Neural progenitor cell (in vitro differentiated cells): ENCODE measurements around the gene CREG1. TPM values are rescaled to one million over a fixed set of nuclear protein-coding genes. Genes with fewer than 3 reads are reported as not detected.
A peak's percentile ranks its signal among the peaks of the same experiment; 100 is the strongest.

Source experiments
- DNase-seq: peaks from one replicate; pipeline ENCODE4 v3.0.0-alpha.2; 2016; ENCODE audit warnings: low spot score
- H2AFZ ChIP-seq: fragments of 200-600 bp; sonication (generic); replicated peaks from 2 replicates; pipeline ENCODE4 v1.6.1; 2016; ENCODE audit warnings: antibody characterized with exemption
- H3F3A ChIP-seq: fragments of 200-600 bp; sonication (generic); 2 replicates; pipeline ENCODE4 v1.6.1; 2016; ENCODE audit warnings: antibody characterized with exemption, low read depth
- H3K27ac ChIP-seq: fragments of 200-600 bp; sonication (generic); 2 replicates; pipeline ENCODE4 v1.5.1; 2016; ENCODE audit warnings: mild to moderate bottlenecking
- H3K27me3 ChIP-seq: fragments of 200-600 bp; sonication (generic); 2 replicates; pipeline ENCODE4 v1.6.1; 2016; ENCODE audit warnings: mild to moderate bottlenecking, moderate library complexity
- H3K36me3 ChIP-seq: fragments of 200-600 bp; sonication (generic); 2 replicates; pipeline ENCODE4 v1.5.1; 2016
- H3K4me1 ChIP-seq: fragments of 200-600 bp; sonication (generic); 2 replicates; pipeline ENCODE4 v1.6.1; 2016; ENCODE audit warnings: mixed run types
- H3K4me2 ChIP-seq: fragments of 200-600 bp; sonication (generic); 2 replicates; pipeline ENCODE4 v1.6.1; 2016
- H3K4me3 ChIP-seq: fragments of 200-600 bp; sonication (generic); 2 replicates; pipeline ENCODE4 v1.5.1; 2016
- H3K79me2 ChIP-seq: fragments of 200-600 bp; sonication (generic); 2 replicates; pipeline ENCODE4 v1.6.1; 2016; ENCODE audit warnings: low read depth
- H3K9ac ChIP-seq: fragments of 200-600 bp; sonication (generic); 2 replicates; pipeline ENCODE4 v1.6.1; 2016
- H3K9me3 ChIP-seq: fragments of 200-600 bp; sonication (generic); 2 replicates; pipeline ENCODE4 v1.5.1; 2016; ENCODE audit warnings: low read depth
- H4K20me1 ChIP-seq: fragments of 200-600 bp; sonication (generic); 2 replicates; pipeline ENCODE4 v1.6.1; 2016; ENCODE audit warnings: low read depth
- H3K27ac Mint-ChIP-seq: 3 replicates; pipeline ENCODE4 v1.8.0; 2021; ENCODE audit warnings: mixed read lengths
- H3K27me3 Mint-ChIP-seq: 2 replicates; pipeline ENCODE4 v1.8.0; 2022; ENCODE audit warnings: low read depth, mild to moderate bottlenecking, inconsistent platforms, moderate library complexity, mixed read lengths; ENCODE audit not compliant: insufficient read depth
- H3K36me3 Mint-ChIP-seq: 3 replicates; pipeline ENCODE4 v1.8.0; 2021; ENCODE audit warnings: mixed read lengths
- H3K4me1 Mint-ChIP-seq: 3 replicates; pipeline ENCODE4 v1.8.0; 2021; ENCODE audit warnings: mixed read lengths
- H3K4me3 Mint-ChIP-seq: 3 replicates; pipeline ENCODE4 v1.8.0; 2021; ENCODE audit warnings: mild to moderate bottlenecking, moderate library complexity, mixed read lengths
- H3K9me3 Mint-ChIP-seq: 3 replicates; pipeline ENCODE4 v1.8.0; 2020; ENCODE audit warnings: mixed read lengths
- CTCF ChIP-seq: fragments of 200-600 bp; sonication (generic); IDR thresholded peaks from 2 replicates; pipeline ENCODE4 v1.5.1; 2017; ENCODE audit warnings: antibody characterized with exemption, mild to moderate bottlenecking
- EZH2 ChIP-seq: fragments of 200-600 bp; sonication (generic); IDR thresholded peaks from 2 replicates; pipeline ENCODE4 v1.6.1; 2017; ENCODE audit warnings: antibody characterized with exemption, mild to moderate bottlenecking, moderate library complexity
- EZH2phosphoT487 ChIP-seq: fragments of 200-600 bp; sonication (generic); IDR thresholded peaks from 2 replicates; pipeline ENCODE4 v1.6.1; 2017; ENCODE audit warnings: antibody characterized with exemption
- total RNA-seq: library from RNA; depleted of rRNA; stranded (reverse); fragments of >200 nt; gene quantifications from 2 replicates; pipeline ENCODE4 v1.2.3, GENCODE V29; 2015; ENCODE audit warnings: low replicate concordance

CREG1 gene
- total RNA-seq, 1 donor from 2014 or later = 55.6 TPM

GRCh38 chr1:167501515-167502191 lies 51.9 kb downstream of the CREG1 start:
- H3K27ac Mint-ChIP-seq = no peak overlapping the region

GRCh38 chr1:167500283-167500860 lies 53.2 kb downstream of the CREG1 start:
- Histone ChIP-seq H3K27ac (no peak overlapping the region), H3K4me2 (no peak overlapping the region), H3K4me1 (peaks cover 36% of the 10 kb centered on the region), H3K9me3 (no peaks in the 10 kb centered on the region), H3K9ac (no peak overlapping the region), H3K36me3 (no peaks in the 10 kb centered on the region), H3K4me3 (no peak overlapping the region), H4K20me1 (no peaks in the 10 kb centered on the region), H3K79me2 (no peaks in the 10 kb centered on the region), H3F3A (peaks cover 20% of the 10 kb centered on the region), H2AFZ (no peak overlapping the region), H3K27me3 (no peaks in the 10 kb centered on the region)
- TF ChIP-seq EZH2 (no peak), CTCF (no peak), EZH2phosphoT487 (no peak)
- H3K9me3 Mint-ChIP-seq = no peaks in the 10 kb centered on the region
- H3K27me3 Mint-ChIP-seq = peaks cover 8% of the 10 kb centered on the region
- no peak for DNase-seq
- no peak overlapping the region for H3K4me3 Mint-ChIP-seq
- no peaks in the 10 kb centered on the region for H3K36me3 Mint-ChIP-seq
- H3K4me1 Mint-ChIP-seq = peaks cover 70% of the 10 kb centered on the region
- no peak overlapping the region for H3K27ac Mint-ChIP-seq

More at GRCh38 chr1:167501515-167502191, 51.9 kb downstream of the CREG1 start:
- Histone ChIP-seq H3K9ac (no peak overlapping the region), H4K20me1 (no peaks in the 10 kb centered on the region), H3K4me2 (no peak overlapping the region), H3K79me2 (no peaks in the 10 kb centered on the region), H3K36me3 (no peaks in the 10 kb centered on the region), H3K4me3 (no peak overlapping the region), H3F3A (peaks cover 20% of the 10 kb centered on the region), H3K27me3 (no peaks in the 10 kb centered on the region), H3K4me1 (peaks cover 36% of the 10 kb centered on the region), H3K9me3 (no peaks in the 10 kb centered on the region), H3K27ac (no peak overlapping the region), H2AFZ (no peak overlapping the region)
- TF ChIP-seq CTCF (no peak), EZH2phosphoT487 (no peak), EZH2 (no peak)
- Mint-ChIP-seq H3K4me1 (peaks cover 73% of the 10 kb centered on the region), H3K4me3 (peak overlapping the region; percentile 12), H3K36me3 (peaks cover 2% of the 10 kb centered on the region), H3K9me3 (no peaks in the 10 kb centered on the region), H3K27me3 (peaks cover 12% of the 10 kb centered on the region)
- DNase-seq = no peak

- Histone ChIP-seq H3K36me3 (no peaks in the 10 kb centered on the region), H3K4me1 (peaks cover 36% of the 10 kb centered on the region), H2AFZ (no peak overlapping the region), H3K9ac (no peak overlapping the region), H3K4me2 (no peak overlapping the region), H3K27me3 (no peaks in the 10 kb centered on the region), H3F3A (peaks cover 20% of the 10 kb centered on the region), H3K27ac (no peak overlapping the region), H3K9me3 (no peaks in the 10 kb centered on the region), H3K4me3 (no peak overlapping the region), H3K79me2 (no peaks in the 10 kb centered on the region), H4K20me1 (no peaks in the 10 kb centered on the region)
- DNase-seq = no peak
- Mint-ChIP-seq H3K27ac (no peak overlapping the region), H3K4me1 (peaks cover 63% of the 10 kb centered on the region), H3K9me3 (no peaks in the 10 kb centered on the region), H3K27me3 (peaks cover 4% of the 10 kb centered on the region), H3K36me3 (no peaks in the 10 kb centered on the region), H3K4me3 (no peak overlapping the region)
- TF ChIP-seq EZH2phosphoT487 (no peak), CTCF (no peak), EZH2 (no peak)
Measured at GRCh38 chr1:167499664-167500101, 53.9 kb downstream of the CREG1 start.
